ENCODE results near the gene SMIM45.

Gene SMIM45

GRCh38 chr22:41907436-41908401, 44.2 kb upstream of the SMIM45 start:
- in situ Hi-C loops (cut with HindIII; ENCODE audit: low sequenced_read_pairs): no loop called here
- DNase-seq (ENCODE audit: low read depth, low spot score): peak; percentile 17
- no peak overlapping the region for H3K4me3 ChIP-seq (ENCODE audit: low read depth, low read length)
- no peak for TF ChIP-seq CTCF (IDR thresholded peaks at IDR 0.05; ENCODE audit: low read depth, low read length)

GRCh38 chr22:41908411-41909309, 43.3 kb upstream of the SMIM45 start:
- no peak overlapping the region for H3K4me3 ChIP-seq (ENCODE audit: low read depth, low read length)
- no peak for DNase-seq (ENCODE audit: low read depth, low spot score)
- in situ Hi-C loops (cut with HindIII; ENCODE audit: low sequenced_read_pairs): no loop called here
- TF ChIP-seq CTCF (IDR thresholded peaks at IDR 0.05; ENCODE audit: low read depth, low read length): no peak

- in situ Hi-C loops (cut with HindIII; ENCODE audit: low sequenced_read_pairs): no loop called here
- TF ChIP-seq CTCF (IDR thresholded peaks at IDR 0.05; ENCODE audit: low read depth, low read length): no peak
- DNase-seq (ENCODE audit: low read depth, low spot score): no peak
- no peak overlapping the region for H3K4me3 ChIP-seq (ENCODE audit: low read depth, low read length)
Observed at GRCh38 chr22:41909310-41910049, 42.5 kb upstream of the SMIM45 start.

- no peak overlapping the region for H3K4me3 ChIP-seq (ENCODE audit: low read depth, low read length)
- in situ Hi-C loops (cut with HindIII; ENCODE audit: low sequenced_read_pairs): no loop called here
- no peak for DNase-seq (ENCODE audit: low read depth, low spot score)
- no peak for TF ChIP-seq CTCF (IDR thresholded peaks at IDR 0.05; ENCODE audit: low read depth, low read length)
Observed at GRCh38 chr22:41910050-41911000, 41.6 kb upstream of the SMIM45 start.

GRCh38 chr22:41911001-41911611, 40.8 kb upstream of the SMIM45 start:
- in situ Hi-C loops (cut with HindIII; ENCODE audit: low sequenced_read_pairs): no loop called here
- no peak overlapping the region for H3K4me3 ChIP-seq (ENCODE audit: low read depth, low read length)
- TF ChIP-seq CTCF (IDR thresholded peaks at IDR 0.05; ENCODE audit: low read depth, low read length): no peak
- no peak for DNase-seq (ENCODE audit: low read depth, low spot score)

All from astrocyte of the spinal cord (primary cell).